ENCODE results near the gene UBE2E3. TPM values are rescaled to one million over a fixed set of nuclear protein-coding genes. Genes with fewer than 3 reads are reported as not detected.

UBE2E3 gene
- total RNA-seq, 6 experiments from 2014 or later = 21.0 to 45.5 (median 31.0) TPM

GRCh38 chr2:181105562-181105961, 125.2 kb downstream of the UBE2E3 start:
- Histone ChIP-seq H3K27ac (no peak overlapping the region), H3K9me3 (no peaks in the 10 kb centered on the region), H3K4me1 (no peaks in the 10 kb centered on the region), H3K36me3 (no peaks in the 10 kb centered on the region), H3K4me3 (no peak overlapping the region), H3K27me3 (no peaks in the 10 kb centered on the region)
- no peak for DNase-seq
- intact Hi-C loops (cut with DNase I) = no loop called here
- TF ChIP-seq POLR2A (IDR thresholded peaks at IDR 0.05) (no peak), CTCF (IDR thresholded peaks at IDR 0.05) (no peak)
- 43% methylated on average over 2 of the region's 2 CpGs for WGBS (ENCODE audit: insufficient coverage, low coverage, low lambda C conversion rate, missing lambda C conversion rate)
- no peak for ATAC-seq

- Histone ChIP-seq H3K4me3 (no peak overlapping the region), H3K27ac (no peak overlapping the region), H3K4me1 (no peaks in the 10 kb centered on the region), H3K9me3 (no peaks in the 10 kb centered on the region), H3K36me3 (no peaks in the 10 kb centered on the region), H3K27me3 (no peaks in the 10 kb centered on the region)
- no peak for ATAC-seq
- 52% methylated on average over 2 of the region's 2 CpGs for WGBS (ENCODE audit: insufficient coverage, low coverage, low lambda C conversion rate, missing lambda C conversion rate)
- TF ChIP-seq CTCF (IDR thresholded peaks at IDR 0.05) (no peak), POLR2A (IDR thresholded peaks at IDR 0.05) (no peak)
- intact Hi-C loops (cut with DNase I) = no loop called here
- no peak for DNase-seq
These were observed 125.8 kb downstream of the UBE2E3 start for GRCh38 chr2:181106229-181106628.

GRCh38 chr2:181106789-181107627, 126.6 kb downstream of the UBE2E3 start:
- no peaks in the 10 kb centered on the region for H3K36me3 ChIP-seq
- no peak overlapping the region for H3K27ac ChIP-seq
- intact Hi-C loops (cut with DNase I) = no loop called here
- no peak for ATAC-seq
- no peak for DNase-seq
- no peaks in the 10 kb centered on the region for H3K27me3 ChIP-seq
- no peak overlapping the region for H3K4me3 ChIP-seq
- H3K9me3 ChIP-seq = no peaks in the 10 kb centered on the region
- no peaks in the 10 kb centered on the region for H3K4me1 ChIP-seq
- no peak for TF ChIP-seq CTCF (IDR thresholded peaks at IDR 0.05)
- WGBS (ENCODE audit: insufficient coverage, low coverage, low lambda C conversion rate, missing lambda C conversion rate) = 49% methylated on average over 2 of the region's 2 CpGs

GRCh38 chr2:181107628-181107945, 127.2 kb downstream of the UBE2E3 start:
- Histone ChIP-seq H3K27ac (no peak overlapping the region), H3K27me3 (no peaks in the 10 kb centered on the region), H3K36me3 (no peaks in the 10 kb centered on the region), H3K9me3 (no peaks in the 10 kb centered on the region), H3K4me3 (no peak overlapping the region), H3K4me1 (no peaks in the 10 kb centered on the region)
- ATAC-seq = no peak
- TF ChIP-seq POLR2A (IDR thresholded peaks at IDR 0.05) = no peak
- no peak for TF ChIP-seq CTCF (IDR thresholded peaks at IDR 0.05)
- intact Hi-C loops (cut with DNase I) = no loop called here
- DNase-seq = no peak
- WGBS (ENCODE audit: insufficient coverage, low coverage, low lambda C conversion rate, missing lambda C conversion rate) = 60% methylated on average over 1 of the region's 1 CpG
